Omental fat pad (tissue), 4 donors: ENCODE data around the gene PSENEN. TPM values are rescaled to one million over a fixed set of nuclear protein-coding genes. Genes with fewer than 3 reads are reported as not detected.

Experiments
- ATAC-seq: fragments of 150-250 bp; one replicate; pipeline ENCODE4 v1.9.1; 2016; ENCODE audit warnings: mild to moderate bottlenecking, moderate library complexity; ENCODE audit not compliant: low FRiP score
- DNase-seq: peaks from one replicate; pipeline ENCODE4 v3.0.0-alpha.2; 2019; ENCODE audit warnings: low spot score
- CTCF ChIP-seq, 3 donors: fragments of 450-650 bp; IDR thresholded peaks; one replicate each; pipeline ENCODE4 v1.5.1; 2016 to 2017; ENCODE audit warnings: antibody characterized with exemption in 3 of 3, mild to moderate bottlenecking in 3 of 3, moderate library complexity in 2 of 3
- total RNA-seq, 4 donors: library from RNA; depleted of rRNA; stranded (reverse); fragments of >200 nt; gene quantifications; one replicate each; pipeline ENCODE4 v1.1.0, GENCODE V29; 2016

The PSENEN gene
- total RNA-seq, 4 donors from 2014 or later: 28.1 to 58.6 (median 37.9) TPM

GRCh38 chr19:35730326-35730725 is 15.1 kb upstream of the PSENEN start:
- no peak for TF ChIP-seq CTCF (IDR thresholded peaks at IDR 0.05)
- ATAC-seq: no peak
- no peak for DNase-seq

GRCh38 chr19:35731353-35731752 is 14.1 kb upstream of the PSENEN start:
- ATAC-seq (no peak), DNase-seq (no peak)
- TF ChIP-seq CTCF (IDR thresholded peaks at IDR 0.05): no peak

GRCh38 chr19:35731779-35732405 is 13.6 kb upstream of the PSENEN start:
- ATAC-seq (no peak), DNase-seq (no peak)
- TF ChIP-seq CTCF (IDR thresholded peaks at IDR 0.05): no peak

GRCh38 chr19:35732540-35733179 is 12.8 kb upstream of the PSENEN start:
- no peak for DNase-seq
- no peak for TF ChIP-seq CTCF (IDR thresholded peaks at IDR 0.05)
- no peak for ATAC-seq

- no peak for TF ChIP-seq CTCF (IDR thresholded peaks at IDR 0.05)
- DNase-seq: no peak
- no peak for ATAC-seq
These were observed 12.0 kb upstream of the PSENEN start for GRCh38 chr19:35733180-35734125.

GRCh38 chr19:35734273-35734672 is 11.2 kb upstream of the PSENEN start:
- ATAC-seq: no peak
- no peak for TF ChIP-seq CTCF (IDR thresholded peaks at IDR 0.05)
- no peak for DNase-seq
